ENCODE measurements around the gene PHTF1.

- no peak for TF ChIP-seq CTCF (IDR thresholded peaks at IDR 0.05)
- no peak for TF ChIP-seq POLR2AphosphoS5 (IDR thresholded peaks at IDR 0.05)
- no peak for TF ChIP-seq POLR2A (IDR thresholded peaks at IDR 0.05)
- no peak for TF ChIP-seq EP300 (IDR thresholded peaks at IDR 0.05)
Observed at GRCh38 chr1:113652771-113653170, 106.5 kb downstream of the PHTF1 start.

Data from stomach (tissue), 4 donors.